HEK293 (cell line): Measurements from ENCODE around the gene SFMBT2.
A peak's percentile ranks its signal among the peaks of the same experiment; 100 is the strongest.

ENCODE experiments used
- CTCF ChIA-PET: fragments of 350-600 bp; formaldehyde crosslinking; extraction: SDS; loops from one replicate; lab custom pipeline; 2021; ENCODE audit warnings: antibody characterized with exemption; lab: Yijun Ruan, JAX
- POLR2A ChIA-PET: fragments of 300-600 bp; formaldehyde crosslinking; extraction: SDS; loops from one replicate; lab custom pipeline; 2020; ENCODE audit warnings: antibody characterized with exemption, inconsistent platforms; lab: Yijun Ruan, JAX
- H3K27ac ChIP-seq: fragments of 200-500 bp; sonication (Bioruptor generic); 2 replicates; pipeline ENCODE4 v1.5.1; 2014; ENCODE audit warnings: low read depth, low read length, control low read depth, inconsistent platforms; ENCODE audit errors: extremely low read depth
- H3K36me3 ChIP-seq, 2 experiments: fragments of 200-500 bp in 1 of 2; sonication (Bioruptor generic) in 1 of 2; 1 replicate in 1 of 2; 2 replicates in 1 of 2; pipeline ENCODE4 v1.5.1; 2014 to 2017; ENCODE audit warnings: inconsistent platforms in 2 of 2, low read length in 2 of 2; ENCODE audit not compliant: control insufficient read depth in 2 of 2, insufficient read depth in 1 of 2
- H3K4me1 ChIP-seq: fragments of 200-500 bp; sonication (Bioruptor generic); 2 replicates; pipeline ENCODE4 v1.5.1; 2014; ENCODE audit warnings: mild to moderate bottlenecking, low read length, inconsistent platforms; ENCODE audit not compliant: control insufficient read depth, insufficient read depth
- H3K4me3 ChIP-seq: 2 replicates; pipeline ENCODE4 v1.5.1; 2011; ENCODE audit warnings: low read depth, mild to moderate bottlenecking, control low read depth, low read length, moderate library complexity
- H3K9me3 ChIP-seq: fragments of 200-500 bp; sonication (Bioruptor generic); 2 replicates; pipeline ENCODE4 v1.5.1; 2014; ENCODE audit warnings: low read depth, low read length, inconsistent platforms; ENCODE audit not compliant: control insufficient read depth, insufficient read depth
- CTCF ChIP-seq: fragments of 450-650 bp; formaldehyde crosslinking; IDR thresholded peaks from 2 replicates; pipeline ENCODE4 v1.5.1; 2016; ENCODE audit warnings: missing biosample characterization, missing genetic modification characterization
- KLF17 ChIP-seq: fragments of 450-650 bp; formaldehyde crosslinking; IDR thresholded peaks from 2 replicates; pipeline ENCODE4 v1.5.1; 2016; ENCODE audit warnings: missing biosample characterization, missing genetic modification characterization
- PRDM10 ChIP-seq: fragments of 450-650 bp; formaldehyde crosslinking; IDR thresholded peaks from 2 replicates; pipeline ENCODE4 v1.5.1; 2016; ENCODE audit warnings: missing biosample characterization, missing genetic modification characterization
- REPIN1 ChIP-seq: fragments of 450-650 bp; formaldehyde crosslinking; IDR thresholded peaks from 2 replicates; pipeline ENCODE4 v1.5.1; 2017; ENCODE audit warnings: missing biosample characterization, missing genetic modification characterization, low read depth
- ZNF223 ChIP-seq: fragments of 450-650 bp; formaldehyde crosslinking; IDR thresholded peaks from 2 replicates; pipeline ENCODE4 v1.5.1; 2016; ENCODE audit warnings: missing biosample characterization, missing genetic modification characterization
- ZNF280D ChIP-seq: fragments of 450-650 bp; formaldehyde crosslinking; IDR thresholded peaks from 2 replicates; pipeline ENCODE4 v1.5.1; 2016; ENCODE audit warnings: missing biosample characterization, missing genetic modification characterization
- ZNF324 ChIP-seq: fragments of 450-650 bp; formaldehyde crosslinking; IDR thresholded peaks from 2 replicates; pipeline ENCODE4 v1.5.1; 2016; ENCODE audit warnings: missing biosample characterization, missing genetic modification characterization
- ZNF335 ChIP-seq: fragments of 450-650 bp; formaldehyde crosslinking; conservative IDR thresholded peaks from 2 replicates; pipeline ENCODE4 v1.5.1; 2016; ENCODE audit warnings: missing biosample characterization, missing genetic modification characterization
- ZNF621 ChIP-seq: fragments of 450-650 bp; formaldehyde crosslinking; IDR thresholded peaks from 2 replicates; pipeline ENCODE4 v1.5.1; 2017; ENCODE audit warnings: missing biosample characterization, missing genetic modification characterization
- ZNF654 ChIP-seq: fragments of 450-650 bp; formaldehyde crosslinking; IDR thresholded peaks from 2 replicates; pipeline ENCODE4 v1.5.1; 2016; ENCODE audit warnings: low read depth, missing biosample characterization, missing genetic modification characterization
- ZNF658 ChIP-seq: fragments of 450-650 bp; formaldehyde crosslinking; IDR thresholded peaks from 2 replicates; pipeline ENCODE4; 2016; ENCODE audit warnings: missing biosample characterization, missing genetic modification characterization
- ZNF677 ChIP-seq: fragments of 450-650 bp; IDR thresholded peaks from 2 replicates; pipeline ENCODE4 v1.5.0; 2018; ENCODE audit warnings: missing biosample characterization, mild to moderate bottlenecking, missing genetic modification characterization, moderate library complexity
- ZNF704 ChIP-seq: fragments of 450-650 bp; formaldehyde crosslinking; IDR thresholded peaks from 2 replicates; pipeline ENCODE4 v1.5.1; 2016; ENCODE audit warnings: missing biosample characterization, missing genetic modification characterization
- ZNF707 ChIP-seq: fragments of 450-650 bp; formaldehyde crosslinking; IDR thresholded peaks from 2 replicates; pipeline ENCODE4 v1.5.1; 2016; ENCODE audit warnings: missing biosample characterization, missing genetic modification characterization
- ZNF768 ChIP-seq: fragments of 450-650 bp; formaldehyde crosslinking; IDR thresholded peaks from 2 replicates; pipeline ENCODE4 v1.5.1; 2018; ENCODE audit warnings: missing biosample characterization, mild to moderate bottlenecking, missing genetic modification characterization
- ZSCAN16 ChIP-seq: fragments of 450-650 bp; formaldehyde crosslinking; IDR thresholded peaks from 2 replicates; pipeline ENCODE4 v1.5.1; 2016; ENCODE audit warnings: missing biosample characterization, missing genetic modification characterization
- TF ChIP-seq, protein P1 (sequence below): fragments of 450-650 bp; IDR thresholded peaks from 2 replicates; pipeline ENCODE4 v1.5.1; 2018; ENCODE audit warnings: missing biosample characterization, missing genetic modification characterization
- TF ChIP-seq, protein P2 (sequence below): fragments of 450-650 bp; formaldehyde crosslinking; IDR thresholded peaks from 2 replicates; pipeline ENCODE4 v1.5.1; 2016; ENCODE audit warnings: missing biosample characterization, missing genetic modification characterization
- TF ChIP-seq, protein P3 (sequence below): fragments of 450-650 bp; formaldehyde crosslinking; IDR thresholded peaks from 2 replicates; pipeline ENCODE4 v1.5.0; 2017; ENCODE audit warnings: missing biosample characterization, missing genetic modification characterization, borderline replicate concordance

The SFMBT2 gene

DNA sequence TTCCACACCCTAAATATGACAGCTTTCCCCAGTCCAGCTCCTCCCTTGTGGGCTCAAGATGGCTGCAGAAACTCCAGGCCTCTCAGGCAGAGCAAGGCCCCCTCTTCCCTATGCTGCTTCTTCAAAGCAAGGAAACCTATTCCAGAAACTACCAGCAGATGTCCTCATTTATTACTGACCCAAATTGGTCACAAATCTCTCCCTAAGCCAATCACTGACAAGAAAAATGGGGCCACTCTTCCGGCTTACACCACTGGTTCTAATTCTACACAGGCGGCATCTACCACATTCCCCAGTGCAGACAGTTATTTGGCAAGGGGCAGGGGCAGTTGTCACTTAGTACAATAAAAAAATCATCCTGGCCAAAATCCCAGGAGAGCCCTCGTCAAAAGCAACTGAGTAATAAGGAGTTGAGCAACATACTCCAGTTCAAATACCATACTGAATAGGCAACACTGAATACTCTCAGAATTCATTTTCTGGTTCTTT is 150.4 kb downstream of the SFMBT2 start (continued):
- peak; percentile 41 for TF ChIP-seq CTCF (tag by site-specific recombination)
- TF ChIP-seq ZNF335 (tag by site-specific recombination): peak; percentile 47
- no peak for TF ChIP-seq REPIN1 (tag by site-specific recombination)
- peak; percentile 59 for TF ChIP-seq ZNF654 (tag by site-specific recombination)
- TF ChIP-seq ZSCAN16 (tag by site-specific recombination): no peak

- Histone ChIP-seq H3K9me3 (no peaks in the 10 kb centered on the region), H3K4me1 (peaks cover under 1% of the 10 kb centered on the region; the same call in 1 of the 2 replicates), H3K4me3 (no peak overlapping the region), H3K36me3 (no peaks in the 10 kb centered on the region; a peak in 1 of 3 replicates), H3K27ac (no peak overlapping the region)
- TF ChIP-seq ZNF621 (tag by site-specific recombination) (no peak), PRDM10 (tag by site-specific recombination) (no peak), ZNF707 (tag by site-specific recombination) (no peak), ZNF280D (tag by site-specific recombination) (no peak), ZNF324 (tag by site-specific recombination) (no peak), ZNF658 (tag by site-specific recombination) (no peak), ZNF677 (tag by site-specific recombination) (no peak), KLF17 (tag by site-specific recombination) (no peak), ZNF223 (tag by site-specific recombination) (no peak), ZNF704 (tag by site-specific recombination) (no peak), ZNF768 (tag by site-specific recombination) (no peak)
- TF ChIP-seq, protein P1, sequence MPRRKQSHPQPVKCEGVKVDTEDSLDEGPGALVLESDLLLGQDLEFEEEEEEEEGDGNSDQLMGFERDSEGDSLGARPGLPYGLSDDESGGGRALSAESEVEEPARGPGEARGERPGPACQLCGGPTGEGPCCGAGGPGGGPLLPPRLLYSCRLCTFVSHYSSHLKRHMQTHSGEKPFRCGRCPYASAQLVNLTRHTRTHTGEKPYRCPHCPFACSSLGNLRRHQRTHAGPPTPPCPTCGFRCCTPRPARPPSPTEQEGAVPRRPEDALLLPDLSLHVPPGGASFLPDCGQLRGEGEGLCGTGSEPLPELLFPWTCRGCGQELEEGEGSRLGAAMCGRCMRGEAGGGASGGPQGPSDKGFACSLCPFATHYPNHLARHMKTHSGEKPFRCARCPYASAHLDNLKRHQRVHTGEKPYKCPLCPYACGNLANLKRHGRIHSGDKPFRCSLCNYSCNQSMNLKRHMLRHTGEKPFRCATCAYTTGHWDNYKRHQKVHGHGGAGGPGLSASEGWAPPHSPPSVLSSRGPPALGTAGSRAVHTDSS (tag by site-specific recombination): no peak
- TF ChIP-seq, protein P2, sequence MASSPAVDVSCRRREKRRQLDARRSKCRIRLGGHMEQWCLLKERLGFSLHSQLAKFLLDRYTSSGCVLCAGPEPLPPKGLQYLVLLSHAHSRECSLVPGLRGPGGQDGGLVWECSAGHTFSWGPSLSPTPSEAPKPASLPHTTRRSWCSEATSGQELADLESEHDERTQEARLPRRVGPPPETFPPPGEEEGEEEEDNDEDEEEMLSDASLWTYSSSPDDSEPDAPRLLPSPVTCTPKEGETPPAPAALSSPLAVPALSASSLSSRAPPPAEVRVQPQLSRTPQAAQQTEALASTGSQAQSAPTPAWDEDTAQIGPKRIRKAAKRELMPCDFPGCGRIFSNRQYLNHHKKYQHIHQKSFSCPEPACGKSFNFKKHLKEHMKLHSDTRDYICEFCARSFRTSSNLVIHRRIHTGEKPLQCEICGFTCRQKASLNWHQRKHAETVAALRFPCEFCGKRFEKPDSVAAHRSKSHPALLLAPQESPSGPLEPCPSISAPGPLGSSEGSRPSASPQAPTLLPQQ (tag by site-specific recombination): no peak
- TF ChIP-seq, protein P3, sequence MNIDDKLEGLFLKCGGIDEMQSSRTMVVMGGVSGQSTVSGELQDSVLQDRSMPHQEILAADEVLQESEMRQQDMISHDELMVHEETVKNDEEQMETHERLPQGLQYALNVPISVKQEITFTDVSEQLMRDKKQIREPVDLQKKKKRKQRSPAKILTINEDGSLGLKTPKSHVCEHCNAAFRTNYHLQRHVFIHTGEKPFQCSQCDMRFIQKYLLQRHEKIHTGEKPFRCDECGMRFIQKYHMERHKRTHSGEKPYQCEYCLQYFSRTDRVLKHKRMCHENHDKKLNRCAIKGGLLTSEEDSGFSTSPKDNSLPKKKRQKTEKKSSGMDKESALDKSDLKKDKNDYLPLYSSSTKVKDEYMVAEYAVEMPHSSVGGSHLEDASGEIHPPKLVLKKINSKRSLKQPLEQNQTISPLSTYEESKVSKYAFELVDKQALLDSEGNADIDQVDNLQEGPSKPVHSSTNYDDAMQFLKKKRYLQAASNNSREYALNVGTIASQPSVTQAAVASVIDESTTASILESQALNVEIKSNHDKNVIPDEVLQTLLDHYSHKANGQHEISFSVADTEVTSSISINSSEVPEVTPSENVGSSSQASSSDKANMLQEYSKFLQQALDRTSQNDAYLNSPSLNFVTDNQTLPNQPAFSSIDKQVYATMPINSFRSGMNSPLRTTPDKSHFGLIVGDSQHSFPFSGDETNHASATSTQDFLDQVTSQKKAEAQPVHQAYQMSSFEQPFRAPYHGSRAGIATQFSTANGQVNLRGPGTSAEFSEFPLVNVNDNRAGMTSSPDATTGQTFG: no peak
- CTCF ChIA-PET: interaction anchor here (0.6 to 1.1 kb wide), 4 partner anchors 12 to 339 kb away, joined by 3 to 4 read pairs (median 3); no protein-coding TSS in a partner anchor
- POLR2A ChIA-PET: no interaction called here
Observed at GRCh38 chr10:7258948-7259523, 151.8 kb downstream of the SFMBT2 start.
